ENCODE data around the gene CGREF1.

Gene CGREF1

DNA sequence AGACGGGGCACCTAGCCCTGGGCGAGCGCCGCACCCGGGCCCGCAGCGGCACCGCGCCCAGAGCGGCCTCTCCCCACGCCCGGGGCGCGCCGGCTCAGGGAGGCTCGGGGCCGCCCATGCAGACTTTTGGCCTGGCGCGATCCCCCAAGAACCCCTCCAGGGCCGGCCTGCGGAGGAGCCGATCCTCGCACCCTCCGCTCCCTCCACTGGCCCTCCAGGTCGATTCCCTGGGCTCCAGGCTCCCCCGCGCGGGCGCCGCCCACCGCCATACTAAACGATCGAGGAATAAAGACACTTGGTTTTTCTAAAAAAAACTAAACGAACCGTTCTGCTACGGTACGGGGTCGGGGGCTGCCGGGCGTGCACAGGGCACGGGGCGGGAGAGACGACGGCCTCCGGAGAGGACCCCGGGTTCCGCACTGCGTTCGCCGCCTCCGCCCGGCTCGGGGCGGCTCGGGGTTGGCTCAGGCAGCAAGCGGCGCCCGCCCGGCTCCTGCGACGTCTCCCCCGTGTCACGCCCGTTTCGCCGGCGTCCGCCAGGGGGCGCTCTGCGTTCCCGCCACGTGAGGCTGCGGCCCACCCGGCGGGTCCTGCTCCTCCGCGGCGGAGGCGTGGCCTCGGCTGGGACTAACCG is 32.7 kb downstream of the CGREF1 start:
- TF ChIP-seq, protein P1, sequence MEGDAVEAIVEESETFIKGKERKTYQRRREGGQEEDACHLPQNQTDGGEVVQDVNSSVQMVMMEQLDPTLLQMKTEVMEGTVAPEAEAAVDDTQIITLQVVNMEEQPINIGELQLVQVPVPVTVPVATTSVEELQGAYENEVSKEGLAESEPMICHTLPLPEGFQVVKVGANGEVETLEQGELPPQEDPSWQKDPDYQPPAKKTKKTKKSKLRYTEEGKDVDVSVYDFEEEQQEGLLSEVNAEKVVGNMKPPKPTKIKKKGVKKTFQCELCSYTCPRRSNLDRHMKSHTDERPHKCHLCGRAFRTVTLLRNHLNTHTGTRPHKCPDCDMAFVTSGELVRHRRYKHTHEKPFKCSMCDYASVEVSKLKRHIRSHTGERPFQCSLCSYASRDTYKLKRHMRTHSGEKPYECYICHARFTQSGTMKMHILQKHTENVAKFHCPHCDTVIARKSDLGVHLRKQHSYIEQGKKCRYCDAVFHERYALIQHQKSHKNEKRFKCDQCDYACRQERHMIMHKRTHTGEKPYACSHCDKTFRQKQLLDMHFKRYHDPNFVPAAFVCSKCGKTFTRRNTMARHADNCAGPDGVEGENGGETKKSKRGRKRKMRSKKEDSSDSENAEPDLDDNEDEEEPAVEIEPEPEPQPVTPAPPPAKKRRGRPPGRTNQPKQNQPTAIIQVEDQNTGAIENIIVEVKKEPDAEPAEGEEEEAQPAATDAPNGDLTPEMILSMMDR (IDR thresholded peaks at IDR 0.05; ENCODE audit: insufficient read depth, low read depth, low read length, missing control alignments) = peak; percentile 84
- H3K4me3 ChIP-seq (ENCODE audit: low read depth, low read length) = peak overlapping the region; percentile 79
- DNase-seq (ENCODE audit: low read depth) = peak; percentile 97

- peak overlapping the region; percentile 79 for H3K4me3 ChIP-seq (ENCODE audit: low read depth, low read length)
- DNase-seq (ENCODE audit: low read depth) = peak; percentile 66
- TF ChIP-seq, protein P1 (IDR thresholded peaks at IDR 0.05; ENCODE audit: insufficient read depth, low read depth, low read length, missing control alignments) = no peak
Measured at GRCh38 chr2:27085673-27086089, 33.2 kb downstream of the CGREF1 start.

DNA sequence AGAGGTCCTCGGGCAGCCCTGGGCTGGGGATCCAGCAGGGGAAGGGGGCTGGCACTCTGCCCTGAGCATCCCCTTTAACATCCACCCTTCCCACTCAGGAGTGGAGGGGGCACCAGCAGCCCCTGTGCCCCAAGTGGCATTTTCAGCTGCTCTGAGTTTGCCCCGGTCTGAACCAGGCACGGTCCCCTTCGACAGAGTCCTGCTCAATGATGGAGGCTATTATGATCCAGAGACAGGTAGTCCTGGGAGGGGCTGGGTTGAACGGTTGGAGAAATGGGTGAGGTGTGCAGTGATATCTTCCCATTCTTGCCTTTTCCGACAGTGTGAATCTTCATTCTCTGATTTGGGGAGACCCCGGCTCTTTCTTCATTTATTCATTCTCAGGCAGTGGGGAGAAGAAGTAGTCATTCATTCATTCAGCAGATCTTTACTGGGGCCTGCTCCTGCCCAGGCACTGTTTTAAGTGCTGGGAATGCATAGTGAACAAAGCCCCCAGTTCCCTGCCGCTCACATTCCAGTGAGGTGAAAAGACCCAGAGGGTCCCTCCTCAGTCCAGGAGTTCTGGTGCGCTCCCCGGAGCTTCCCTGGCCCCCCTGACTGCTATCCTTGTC is 33.8 kb downstream of the CGREF1 start:
- H3K4me3 ChIP-seq (ENCODE audit: low read depth, low read length) = peak overlapping the region; percentile 79
- no peak for DNase-seq (ENCODE audit: low read depth)
- TF ChIP-seq, protein P1 (IDR thresholded peaks at IDR 0.05; ENCODE audit: insufficient read depth, low read depth, low read length, missing control alignments) = no peak

- H3K4me3 ChIP-seq (ENCODE audit: low read depth, low read length) = no peak overlapping the region
- DNase-seq (ENCODE audit: low read depth) = no peak
- TF ChIP-seq, protein P1 (IDR thresholded peaks at IDR 0.05; ENCODE audit: insufficient read depth, low read depth, low read length, missing control alignments) = no peak
Measured at GRCh38 chr2:27084297-27085061, 34.4 kb downstream of the CGREF1 start.

- TF ChIP-seq, protein P1 (IDR thresholded peaks at IDR 0.05; ENCODE audit: insufficient read depth, low read depth, low read length, missing control alignments) = no peak
- no peak for DNase-seq (ENCODE audit: low read depth)
- no peak overlapping the region for H3K4me3 ChIP-seq (ENCODE audit: low read depth, low read length)
Measured at GRCh38 chr2:27083410-27084296, 35.3 kb downstream of the CGREF1 start.

GRCh38 chr2:27082773-27083409 is 36.0 kb downstream of the CGREF1 start:
- DNase-seq (ENCODE audit: low read depth) = no peak
- TF ChIP-seq, protein P1 (IDR thresholded peaks at IDR 0.05; ENCODE audit: insufficient read depth, low read depth, low read length, missing control alignments) = no peak
- no peak overlapping the region for H3K4me3 ChIP-seq (ENCODE audit: low read depth, low read length)

Measured in GM12865 (cell line).